IMR-90 (cell line): ENCODE measurements around the gene MYO9A. TPM values are rescaled to one million over a fixed set of nuclear protein-coding genes. Genes with fewer than 3 reads are reported as not detected.
"Not testable (repeated sequence)": the region's sequence is repeated elsewhere in the genome, so short reads cannot be mapped to it uniquely, and the experiment has no call there.

Experiments used
- ATAC-seq: fragments of 200-7000 bp; cut with Tn5 transposase; 2 replicates; pipeline ENCODE4 v1.9.1; 2020; ENCODE audit warnings: low read depth, mild to moderate bottlenecking, moderate library complexity
- BruUV-seq: library from RNA; stranded (reverse); fragments of 400-500 nt; replicated peaks from 2 replicates; lab custom pipeline; 2021; lab: Mats Ljungman, UMichigan
- CTCF ChIA-PET: fragments of 300-600 bp; formaldehyde crosslinking; extraction: SDS; loops from one replicate; lab custom pipeline; 2021; ENCODE audit warnings: antibody characterized with exemption; lab: Yijun Ruan, JAX
- POLR2A ChIA-PET: fragments of 300-600 bp; sonication (Branson Sonifier 250); formaldehyde crosslinking; loops from one replicate; lab custom pipeline; 2022; ENCODE audit warnings: antibody characterized with exemption; ENCODE audit not compliant: unreplicated experiment; lab: Charles Lee
- DNase-seq: peaks from one replicate; pipeline ENCODE4 v3.0.0; 2013
- H2AFZ ChIP-seq: replicated peaks from 2 replicates; pipeline ENCODE3; 2013; ENCODE audit warnings: low read length, mild to moderate bottlenecking; ENCODE audit not compliant: poor library complexity
- H2AK5ac ChIP-seq: 2 replicates; pipeline ENCODE4 v1.6.1; 2013; ENCODE audit warnings: low read depth, low read length, inconsistent platforms
- H2AK9ac ChIP-seq: replicated peaks from 2 replicates; pipeline ENCODE3; 2013; ENCODE audit warnings: mild to moderate bottlenecking, low read depth, low read length, moderate library complexity; ENCODE audit not compliant: poor library complexity
- H2BK120ac ChIP-seq: 2 replicates; pipeline ENCODE4 v1.6.1; 2013; ENCODE audit warnings: low read depth, low read length, inconsistent platforms
- H2BK15ac ChIP-seq: 3 replicates; pipeline ENCODE4 v1.6.1; 2013; ENCODE audit warnings: low read depth, low read length, inconsistent platforms
- H2BK20ac ChIP-seq: 2 replicates; pipeline ENCODE4 v1.6.1; 2013; ENCODE audit warnings: low read depth, mild to moderate bottlenecking, inconsistent platforms, low read length, moderate library complexity
- H2BK5ac ChIP-seq: 2 replicates; pipeline ENCODE4 v1.6.1; 2013; ENCODE audit warnings: mild to moderate bottlenecking, low read depth, low read length, inconsistent platforms; ENCODE audit not compliant: poor library complexity, severe bottlenecking
- H3K14ac ChIP-seq: replicated peaks from 2 replicates; pipeline ENCODE4 v1.6.1; 2013; ENCODE audit warnings: low read depth, low read length, inconsistent platforms
- H3K18ac ChIP-seq: 2 replicates; pipeline ENCODE4 v1.6.1; 2013; ENCODE audit warnings: low read depth, low read length, control low read depth
- H3K23ac ChIP-seq: 2 replicates; pipeline ENCODE4 v1.6.1; 2013; ENCODE audit warnings: low read depth, low read length, inconsistent platforms
- H3K27ac ChIP-seq: 2 replicates; pipeline ENCODE4 v1.5.1; 2013; ENCODE audit warnings: mild to moderate bottlenecking, control low read depth, low read length; ENCODE audit not compliant: insufficient read depth
- H3K27me3 ChIP-seq: 2 replicates; pipeline ENCODE4 v1.6.1; 2013; ENCODE audit warnings: low read length; ENCODE audit not compliant: control insufficient read depth, insufficient read depth
- H3K36me3 ChIP-seq: 2 replicates; pipeline ENCODE4 v1.6.1; 2013; ENCODE audit warnings: low read length, mixed read lengths; ENCODE audit not compliant: control insufficient read depth, insufficient read depth
- H3K4ac ChIP-seq: 2 replicates; pipeline ENCODE4 v1.6.1; 2013; ENCODE audit warnings: low read depth, low read length, inconsistent platforms
- H3K4me1 ChIP-seq: 2 replicates; pipeline ENCODE4 v1.6.1; 2013; ENCODE audit warnings: low read length, mixed read lengths; ENCODE audit not compliant: control insufficient read depth, insufficient read depth
- H3K4me2 ChIP-seq: 2 replicates; pipeline ENCODE4 v1.6.1; 2013; ENCODE audit warnings: low read depth, mild to moderate bottlenecking, control low read depth, low read length, moderate library complexity
- H3K4me3 ChIP-seq: 2 replicates; pipeline ENCODE4 v1.5.1; 2013; ENCODE audit warnings: low read depth, mild to moderate bottlenecking, control low read depth, low read length, moderate library complexity; ENCODE audit not compliant: insufficient read depth
- H3K56ac ChIP-seq: 2 replicates; pipeline ENCODE4 v1.6.1; 2013; ENCODE audit warnings: low read length, inconsistent platforms; ENCODE audit not compliant: insufficient read depth; ENCODE audit errors: extremely low read depth
- H3K79me1 ChIP-seq, 2 experiments: 2 replicates each; pipeline ENCODE4 v1.6.1; 2013; ENCODE audit warnings: low read length in 2 of 2, inconsistent platforms in 1 of 2, low read depth in 1 of 2
- H3K9ac ChIP-seq: 2 replicates; pipeline ENCODE4 v1.6.1; 2013; ENCODE audit warnings: low read depth, low read length, control low read depth
- H3K9me1 ChIP-seq: 2 replicates; pipeline ENCODE4 v1.6.1; 2013; ENCODE audit warnings: low read length, inconsistent platforms; ENCODE audit not compliant: insufficient read depth
- H3K9me3 ChIP-seq: 2 replicates; pipeline ENCODE4 v1.6.1; 2013; ENCODE audit warnings: low read length; ENCODE audit not compliant: control insufficient read depth, insufficient read depth
- H4K20me1 ChIP-seq: 2 replicates; pipeline ENCODE4 v1.6.1; 2013; ENCODE audit warnings: low read length, inconsistent platforms; ENCODE audit not compliant: insufficient read depth
- H4K5ac ChIP-seq: 2 replicates; pipeline ENCODE4 v1.6.1; 2013; ENCODE audit warnings: mild to moderate bottlenecking, low read depth, low read length, control low read depth
- H4K8ac ChIP-seq, 2 experiments: 2 replicates each; pipeline ENCODE4 v1.6.1; 2013; ENCODE audit warnings: low read depth in 2 of 2, low read length in 2 of 2, control low read depth in 1 of 2, inconsistent platforms in 1 of 2
- H4K91ac ChIP-seq: 2 replicates; pipeline ENCODE4 v1.6.1; 2013; ENCODE audit warnings: low read depth, low read length, inconsistent platforms; ENCODE audit not compliant: insufficient read depth
- WGBS, 2 experiments: methylation state at CpG; one replicate each; pipeline versions ENCODE4 v1.1.5 to v1.1.7; 2013; ENCODE audit warnings: missing lambda C conversion rate in 2 of 2; ENCODE audit not compliant: insufficient read length in 1 of 2; ENCODE audit errors: extremely low coverage in 2 of 2; 5-methylcytosine and 5-hydroxymethylcytosine counted together
- dilution Hi-C: fragments of 300-500 bp; cut with HindIII; formaldehyde crosslinking; loops from one replicate; pipeline ENCODE4 v1.14.3; 2018; ENCODE audit warnings: low sequenced_read_pairs; ENCODE audit not compliant: unreplicated experiment
- in situ Hi-C: fragments of 300-500 bp; cut with MboI; formaldehyde crosslinking; loops from 3 replicates; pipeline ENCODE4 v1.14.3; 2019; ENCODE audit warnings: low sequenced_read_pairs, inconsistent platforms, mixed read lengths
- intact Hi-C: fragments of 100-400 bp; cut with micrococcal nuclease; formaldehyde crosslinking; loops from 2 replicates; pipeline ENCODE4 v1.10.0; 2022
- polyA plus RNA-seq, 3 experiments: library from polyadenylated mRNA; depleted of rRNA; stranded (reverse); fragments of >200 nt; gene quantifications; 2 replicates each; pipeline ENCODE4 v1.2.3, GENCODE V29; 2012; ENCODE audit warnings: low replicate concordance in 1 of 3
- total RNA-seq: library from RNA; depleted of rRNA; stranded (reverse); fragments of >200 nt; gene quantifications from 2 replicates; pipeline ENCODE4 v1.2.3, GENCODE V29; 2012

Gene MYO9A
- total and polyA plus RNA-seq, 2 of the 4 experiments (the other 2 are of a cell fraction): 6.0 to 49.5 TPM

DNA sequence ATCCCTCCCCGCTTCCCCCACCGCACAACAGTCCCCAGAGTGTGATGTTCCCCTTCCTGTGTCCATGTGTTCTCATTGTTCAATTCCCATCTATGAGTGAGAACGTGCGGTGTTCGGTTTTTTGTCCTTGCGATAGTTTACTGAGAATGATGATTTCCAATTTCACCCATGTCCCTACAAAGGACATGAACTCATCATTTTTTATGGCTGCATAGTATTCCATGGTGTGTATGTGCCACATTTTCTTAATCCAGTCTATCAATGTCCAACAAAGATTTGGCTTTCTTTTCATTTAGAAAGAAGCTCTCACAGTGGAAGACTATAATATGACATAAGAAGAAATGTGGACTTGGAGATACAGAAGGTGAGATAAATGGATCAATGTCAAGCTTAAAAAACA, 119.2 kb downstream of the MYO9A start:
- H4K91ac ChIP-seq, H3K4me2 ChIP-seq, H3K56ac ChIP-seq, H3K4me1 ChIP-seq, ATAC-seq, H2AFZ ChIP-seq, H3K4ac ChIP-seq, H4K5ac ChIP-seq, H3K9ac ChIP-seq, H2AK5ac ChIP-seq, H3K27me3 ChIP-seq, H3K79me1 ChIP-seq, H2BK15ac ChIP-seq, BruUV-seq, intact Hi-C loops, H3K36me3 ChIP-seq, H4K20me1 ChIP-seq, H2AK9ac ChIP-seq, H2BK20ac ChIP-seq, CTCF ChIA-PET, H4K8ac ChIP-seq, POLR2A ChIA-PET, DNase-seq, H3K18ac ChIP-seq, H3K14ac ChIP-seq, H3K9me1 ChIP-seq, dilution Hi-C loops, H3K23ac ChIP-seq, in situ Hi-C loops, H2BK120ac ChIP-seq, H3K9me3 ChIP-seq, H3K4me3 ChIP-seq, H2BK5ac ChIP-seq, H3K27ac ChIP-seq: not testable (repeated sequence)
- no CpG with 5 or more reads among the region's 6 CpGs for WGBS, 2 experiments
